ENCODE measurements around the gene PCDH18.
"Not testable (repeated sequence)": the region's sequence is repeated elsewhere in the genome, so short reads cannot be mapped to it uniquely, and the experiment has no call there.

Gene PCDH18

GRCh38 chr4:137530176-137530575, 2.1 kb downstream of the PCDH18 start:
- no peak for DNase-seq

GRCh38 chr4:137529432-137529831, 2.9 kb downstream of the PCDH18 start:
- no peak for DNase-seq

- no peak for DNase-seq
Observed at GRCh38 chr4:137528673-137529072, 3.6 kb downstream of the PCDH18 start.

DNA sequence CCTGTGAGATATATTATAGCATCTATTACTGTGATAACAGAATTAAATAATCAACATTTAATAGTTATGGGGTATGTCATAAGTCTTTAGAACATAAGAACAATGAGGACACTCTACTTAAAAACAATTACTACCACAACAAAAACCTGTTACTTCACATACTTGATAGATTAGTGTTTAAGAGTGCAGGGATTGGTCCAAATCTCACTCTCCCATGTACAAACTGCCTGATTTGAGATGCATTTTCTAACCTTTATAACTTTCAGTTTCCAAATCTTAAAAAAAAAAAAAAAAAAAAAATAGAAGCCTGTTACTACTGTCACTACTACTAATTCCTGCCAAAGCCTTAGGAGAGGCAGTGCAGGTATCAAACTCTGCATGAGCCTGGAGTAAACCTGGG, 5.6 kb downstream of the PCDH18 start:
- no peak for DNase-seq

DNA sequence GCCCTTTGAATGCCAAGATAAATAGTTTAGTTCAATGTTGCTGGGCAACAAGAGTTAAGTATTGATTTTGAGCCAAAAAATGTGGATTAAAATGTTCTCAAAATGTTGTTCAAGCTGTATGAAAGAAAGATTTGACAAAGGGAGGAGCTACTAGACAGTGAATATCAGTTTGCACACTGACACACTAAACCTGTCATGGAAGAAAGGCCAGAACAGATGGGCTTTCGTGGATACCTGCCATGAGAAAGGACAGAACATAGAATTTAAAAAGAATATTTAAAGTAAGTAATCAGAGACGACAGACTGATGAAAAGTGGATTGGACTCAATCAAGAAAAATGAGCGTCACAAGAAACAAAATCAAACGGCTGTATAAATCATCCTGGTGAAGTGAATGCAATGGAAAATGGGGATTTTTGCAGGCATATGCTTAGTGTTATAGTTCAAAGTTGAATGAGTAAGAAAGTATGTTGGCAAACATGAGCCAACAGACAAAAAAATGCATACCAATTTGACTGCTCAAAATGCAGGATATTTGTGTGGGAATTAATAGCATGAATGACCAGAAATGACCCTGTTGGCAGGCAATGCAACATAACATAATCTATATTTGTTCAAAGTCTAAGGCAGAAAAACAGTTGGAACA, 7.4 kb downstream of the PCDH18 start:
- no peak for DNase-seq

DNA sequence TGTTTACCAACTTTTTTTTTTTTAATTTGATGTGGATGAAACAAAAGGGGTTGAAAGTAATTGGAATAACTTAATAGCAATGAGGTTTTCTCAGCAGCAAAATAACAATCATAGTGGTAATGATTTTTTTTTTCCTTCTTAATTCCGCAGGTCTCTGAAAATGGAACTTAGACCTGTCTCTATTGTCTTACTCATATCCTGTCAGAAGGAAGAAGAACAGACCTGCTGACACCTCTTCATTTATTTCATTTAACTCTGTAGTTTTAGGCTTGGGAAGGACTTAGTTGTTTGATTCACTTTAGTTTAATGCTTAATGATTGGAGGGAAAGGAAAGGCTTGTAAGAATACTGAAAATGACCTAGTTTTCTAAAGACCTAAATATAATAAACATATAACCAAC, 9.0 kb downstream of the PCDH18 start:
- DNase-seq: no peak

- no peak for DNase-seq
Observed at GRCh38 chr4:137521053-137521452, 11.2 kb downstream of the PCDH18 start.

DNA sequence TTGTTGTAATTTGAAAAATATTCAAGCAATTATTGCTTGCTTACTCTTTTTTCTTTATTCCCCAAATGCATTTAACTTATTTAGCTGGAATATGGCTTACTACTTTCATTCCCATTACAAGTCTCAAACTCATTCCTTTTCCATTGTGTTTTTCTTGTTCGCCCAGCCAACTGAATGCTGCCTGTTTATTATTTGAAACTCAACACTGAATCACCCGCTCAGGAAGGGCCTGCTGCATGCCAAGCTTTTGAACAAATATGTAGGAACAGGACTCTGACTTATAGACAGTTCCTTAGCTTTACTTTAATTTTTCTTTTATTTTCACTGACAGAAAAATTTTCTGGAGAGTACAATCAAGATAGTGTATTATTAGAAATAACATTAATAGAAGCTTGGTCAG, 12.9 kb downstream of the PCDH18 start:
- DNase-seq: no peak

DNA sequence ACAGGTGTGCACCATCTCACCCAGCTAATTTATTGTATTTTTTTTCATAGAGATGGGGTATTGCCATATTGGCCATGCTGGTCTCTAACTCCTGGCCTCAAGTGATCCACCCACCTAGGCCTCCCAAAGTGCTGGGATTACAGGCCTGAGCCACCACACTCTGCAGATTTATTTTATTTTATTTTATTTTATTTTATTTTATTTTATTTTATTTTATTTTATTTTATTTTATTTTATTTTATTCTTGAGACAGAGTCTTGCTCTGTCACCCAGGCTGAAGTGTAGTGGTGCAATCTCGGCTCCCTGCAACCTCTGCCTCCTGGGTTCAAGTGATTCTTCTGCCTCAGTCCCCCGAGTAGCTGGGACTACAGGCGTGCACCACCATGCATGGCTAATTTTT, 15.0 kb downstream of the PCDH18 start:
- not testable (repeated sequence) for DNase-seq

DNA sequence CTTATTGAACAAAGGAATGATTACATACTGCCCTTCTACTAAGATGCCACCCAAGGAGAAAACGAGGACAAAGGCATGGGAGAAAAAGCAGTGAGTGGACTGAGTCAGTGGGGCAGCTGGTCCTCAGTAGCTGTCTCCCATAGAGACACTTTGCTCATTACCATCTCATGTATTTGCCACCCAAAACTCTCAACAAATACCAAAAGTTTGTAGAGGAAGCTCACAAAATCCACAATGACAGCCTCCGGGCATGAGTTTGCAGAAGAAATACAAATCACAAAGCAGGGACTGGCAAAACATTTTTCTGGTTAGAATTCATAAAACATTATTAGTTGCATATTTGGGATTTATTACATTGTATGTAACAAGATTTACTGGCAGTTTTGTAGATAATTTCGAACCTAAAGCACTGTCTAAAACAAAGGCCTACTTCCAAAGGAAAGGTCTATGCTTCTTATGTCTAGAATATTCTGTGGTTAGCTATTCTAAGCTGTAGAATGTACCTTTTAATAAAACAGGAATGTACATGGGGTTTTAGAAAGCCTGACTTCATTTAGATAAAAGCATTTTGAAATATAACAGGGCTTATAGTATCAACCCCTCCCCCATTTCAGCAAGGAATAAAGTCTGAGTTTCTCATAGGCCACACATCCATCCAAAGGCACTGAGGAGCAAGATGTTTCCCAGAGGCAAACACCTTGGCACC, 17.7 kb downstream of the PCDH18 start:
- no peak for DNase-seq

DNA sequence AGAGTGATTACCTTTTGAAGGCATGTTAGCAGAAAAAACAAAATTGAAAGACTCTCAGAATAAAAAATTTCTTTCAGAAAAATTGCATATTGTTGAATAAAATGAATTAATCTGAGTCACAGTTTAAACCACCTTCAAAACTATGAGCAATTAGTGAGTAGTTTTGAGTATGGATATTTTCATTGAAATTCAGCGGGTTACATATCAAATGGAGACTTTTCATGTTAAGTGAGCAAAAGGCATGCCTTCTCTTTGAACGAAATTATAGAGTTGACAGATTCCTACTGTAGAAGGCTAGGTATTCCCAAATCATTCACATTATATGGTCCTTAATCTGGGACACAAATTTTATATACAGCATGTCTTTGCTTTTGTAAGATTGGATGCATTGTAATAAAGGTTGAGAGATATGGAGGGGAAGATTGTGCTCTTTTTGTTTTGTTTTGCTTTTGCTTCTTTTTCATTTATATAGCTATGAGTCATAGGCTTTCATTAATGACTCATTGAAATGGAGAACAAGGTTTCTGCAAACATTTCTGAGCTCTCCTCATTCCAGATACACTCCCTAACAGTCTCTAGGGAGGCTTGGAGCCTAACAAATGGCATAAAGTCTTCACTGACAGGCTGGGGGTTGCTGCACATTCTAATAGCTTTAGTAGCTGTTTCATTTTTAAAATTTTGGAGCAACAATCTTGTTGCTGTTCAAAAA, 21.6 kb downstream of the PCDH18 start:
- no peak for DNase-seq

- no peak for DNase-seq
Observed at GRCh38 chr4:137509855-137510282, 22.4 kb downstream of the PCDH18 start.

GRCh38 chr4:137502339-137503129, 29.8 kb downstream of the PCDH18 start:
- no peak for DNase-seq

DNA sequence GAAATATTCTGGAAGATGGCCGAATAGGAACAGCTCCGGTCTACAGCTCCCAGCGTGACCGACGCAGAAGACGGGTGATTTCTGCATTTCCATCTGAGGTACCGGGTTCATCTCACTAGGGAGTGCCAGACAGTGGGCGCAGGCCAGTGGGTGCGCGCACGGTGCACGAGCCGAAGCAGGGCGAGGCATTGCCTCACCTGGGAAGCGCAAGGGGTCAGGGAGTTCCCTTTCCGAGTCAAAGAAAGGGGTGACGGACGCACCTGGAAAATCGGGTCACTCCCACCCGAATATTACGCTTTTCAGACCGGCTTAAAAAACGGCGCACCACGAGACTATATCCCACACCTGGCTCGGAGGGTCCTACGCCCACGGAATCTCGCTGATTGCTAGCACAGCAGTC, 36.0 kb downstream of the PCDH18 start:
- not testable (repeated sequence) for DNase-seq

DNA sequence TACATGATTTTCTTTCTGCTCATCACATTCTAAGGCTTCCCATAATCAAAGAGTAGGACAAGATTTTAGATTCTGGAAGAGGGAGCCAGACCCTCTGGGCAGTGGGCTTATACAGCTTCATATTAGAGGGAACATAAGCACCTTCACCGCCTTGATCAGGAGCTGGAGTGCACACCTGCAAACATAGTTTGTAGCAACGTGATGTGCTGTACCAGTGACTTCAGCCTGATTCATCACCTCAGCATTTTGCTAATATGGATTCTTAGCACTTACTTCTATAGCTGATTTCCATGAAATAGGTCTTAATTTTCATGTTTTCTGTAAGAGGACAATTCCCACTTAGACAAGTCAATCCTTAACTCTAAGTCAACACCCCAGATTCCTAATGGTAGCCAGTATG, 36.7 kb downstream of the PCDH18 start:
- no peak for DNase-seq

DNA sequence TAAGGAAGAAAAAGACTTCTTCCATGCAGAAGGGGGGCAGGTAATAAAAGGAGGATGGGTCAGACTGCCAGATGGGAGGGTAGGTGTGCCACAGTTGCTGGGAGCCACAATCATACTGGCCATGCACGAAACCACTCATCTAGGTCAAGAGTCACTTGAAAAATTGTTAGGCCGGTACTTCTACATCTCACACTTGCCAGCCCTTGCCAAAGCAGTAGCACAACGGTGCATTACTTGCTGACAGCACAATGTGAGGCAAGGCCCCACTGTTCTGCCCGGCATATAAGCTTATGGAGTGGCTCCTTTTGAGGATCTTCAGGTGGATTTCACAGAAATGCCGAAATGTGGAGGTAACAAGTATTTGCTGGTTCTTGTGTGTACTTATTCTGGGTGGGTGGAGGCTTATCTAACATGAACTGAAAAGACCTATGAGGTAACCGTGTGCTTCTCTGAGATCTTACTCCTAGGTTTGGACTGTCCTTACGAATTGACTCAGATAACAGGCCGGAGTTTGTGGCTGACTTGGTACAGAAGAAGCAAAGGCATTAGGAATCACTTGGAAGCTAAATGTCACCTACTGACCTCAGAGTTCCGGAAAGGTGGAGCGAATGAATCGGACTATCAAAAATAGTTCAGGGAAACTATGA, 48.9 kb downstream of the PCDH18 start:
- DNase-seq: not testable (repeated sequence)

- DNase-seq: not testable (repeated sequence)
Observed at GRCh38 chr4:137479657-137480056, 52.6 kb downstream of the PCDH18 start.

DNA sequence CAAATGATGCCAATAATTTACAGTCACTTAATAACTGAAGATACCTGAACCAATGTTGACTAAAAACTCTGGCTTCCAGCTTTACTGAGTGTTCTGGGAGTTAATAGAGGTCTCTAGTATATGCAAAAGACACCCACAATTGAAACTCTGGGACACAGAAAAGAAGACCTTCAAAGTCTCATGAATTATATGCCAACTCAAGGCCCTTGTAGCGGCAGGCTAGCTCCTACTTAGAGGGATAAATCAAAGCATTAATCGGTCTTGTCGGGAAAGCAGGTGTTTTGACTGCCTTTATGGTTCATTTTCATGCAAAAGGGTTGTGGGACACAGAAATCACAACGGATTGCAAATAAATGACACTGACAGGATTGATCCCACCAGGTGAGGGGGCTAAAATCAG, 55.9 kb downstream of the PCDH18 start:
- DNase-seq: no peak

- DNase-seq: no peak
Observed at GRCh38 chr4:137474711-137475301, 57.5 kb downstream of the PCDH18 start.

- no peak for DNase-seq
Observed at GRCh38 chr4:137471895-137472294, 60.4 kb downstream of the PCDH18 start.

DNA sequence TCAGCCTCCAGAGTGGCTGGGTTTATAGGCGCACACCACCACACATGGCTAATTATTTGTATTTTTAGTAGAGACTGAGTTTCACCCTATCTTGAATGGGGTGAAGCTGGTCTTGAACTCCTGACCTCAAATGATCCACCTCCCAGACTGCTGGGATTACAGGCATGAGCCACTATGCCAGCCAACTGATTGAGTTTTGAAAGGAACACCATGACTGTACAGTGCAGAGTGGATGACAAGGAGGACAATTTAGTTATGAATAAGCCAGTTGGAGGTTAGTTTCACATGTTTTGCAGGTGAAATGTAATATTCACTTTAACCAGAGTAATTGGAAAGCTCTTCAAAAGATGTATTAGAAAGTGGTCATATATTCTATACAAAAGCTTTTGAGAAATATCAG, 60.8 kb downstream of the PCDH18 start:
- DNase-seq: no peak

GRCh38 chr4:137470806-137471205, 61.5 kb downstream of the PCDH18 start:
- DNase-seq: no peak

Measured in activated CD4-positive, alpha-beta T cell treated with anti-CD3 and anti-CD28 coated beads, Interleukin-2, amount 50 U/mL, for 16 hours (primary cell).